Astrocyte of the cerebellum (primary cell): ENCODE data around the gene PLXNA2.

Source experiments
- DNase-seq: peaks from one replicate; pipeline ENCODE4 v3.0.0-alpha.2; 2011; ENCODE audit warnings: low read depth
- H3K4me3 ChIP-seq: 2 replicates; pipeline ENCODE4 v1.5.1; 2011; ENCODE audit warnings: mild to moderate bottlenecking, low read depth, low read length, moderate library complexity
- CTCF ChIP-seq: IDR thresholded peaks from 2 replicates; pipeline ENCODE4 v1.5.1; 2012; ENCODE audit warnings: low read length, low read depth, moderate library complexity, mild to moderate bottlenecking; ENCODE audit errors: missing control alignments
- in situ Hi-C: cut with HindIII; loops from 2 replicates; pipeline ENCODE4 v1.10.0; 2017; ENCODE audit warnings: low sequenced_read_pairs

Gene PLXNA2

GRCh38 chr1:208145167-208145566 lies 99.0 kb downstream of the PLXNA2 start:
- H3K4me3 ChIP-seq = no peak overlapping the region
- no peak for DNase-seq
- in situ Hi-C loops = no loop called here
- no peak for TF ChIP-seq CTCF

- in situ Hi-C loops = no loop called here
- TF ChIP-seq CTCF = no peak
- DNase-seq = no peak
Observed at GRCh38 chr1:208142590-208143382, 101.4 kb downstream of the PLXNA2 start.

DNA sequence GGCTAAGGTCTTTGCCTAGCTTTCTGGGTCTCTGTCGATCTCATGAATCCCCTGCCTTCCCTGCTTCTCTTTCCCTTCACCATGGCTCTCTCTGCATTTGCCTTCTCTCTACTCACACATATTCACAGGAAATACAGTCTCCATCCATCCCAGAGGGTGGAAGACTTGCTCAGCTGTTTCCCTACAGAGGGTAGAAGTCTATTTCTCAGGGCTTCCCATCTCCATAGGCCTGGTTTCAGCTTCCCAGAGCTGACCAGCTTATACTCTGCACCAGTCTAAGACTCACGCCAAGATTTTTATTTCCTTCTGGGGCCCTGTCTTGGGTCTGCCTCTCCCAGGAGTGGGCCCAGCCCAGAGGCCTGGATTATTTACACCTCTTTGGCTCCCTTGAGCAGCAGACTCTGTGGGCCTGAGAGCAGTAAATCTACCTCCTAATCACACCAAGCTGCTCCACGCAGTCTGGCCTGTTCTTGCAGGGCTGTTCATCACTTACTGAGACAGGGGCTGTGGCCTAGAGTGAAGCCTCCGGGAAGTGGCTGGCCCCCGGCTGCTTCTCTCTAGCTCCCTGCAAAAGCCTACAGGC lies 102.5 kb downstream of the PLXNA2 start:
- H3K4me3 ChIP-seq = no peak overlapping the region
- DNase-seq = no peak
- TF ChIP-seq CTCF = no peak
- in situ Hi-C loops = no loop called here

More at GRCh38 chr1:208142590-208143382, 101.4 kb downstream of the PLXNA2 start:
- H3K4me3 ChIP-seq = no peak overlapping the region

- no peak for TF ChIP-seq CTCF
- in situ Hi-C loops = no loop called here
- no peak for DNase-seq
Observed at GRCh38 chr1:208139434-208140045, 104.6 kb downstream of the PLXNA2 start.

DNA sequence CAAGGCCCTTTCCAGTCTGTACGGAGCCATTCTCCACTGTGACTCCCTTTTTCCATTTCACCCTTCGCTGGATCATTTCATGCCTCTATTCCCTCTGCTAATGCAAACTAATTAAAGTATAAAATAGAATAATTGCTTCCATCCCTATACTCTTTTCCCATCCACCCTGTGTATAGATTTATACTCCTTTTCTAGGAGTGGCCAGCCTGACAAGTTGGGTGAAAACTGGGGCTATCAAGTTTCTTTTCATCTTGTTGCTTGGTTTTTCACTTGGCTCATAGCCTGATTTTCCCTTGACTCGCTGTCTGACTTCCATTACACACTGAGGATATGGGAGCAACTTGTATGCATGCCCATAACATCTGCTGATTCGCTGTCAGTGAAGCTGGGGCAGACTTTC lies 107.0 kb downstream of the PLXNA2 start:
- in situ Hi-C loops = no loop called here
- no peak overlapping the region for H3K4me3 ChIP-seq
- peak; percentile 49 for DNase-seq
- no peak for TF ChIP-seq CTCF

More at GRCh38 chr1:208139434-208140045, 104.6 kb downstream of the PLXNA2 start:
- no peak overlapping the region for H3K4me3 ChIP-seq

DNA sequence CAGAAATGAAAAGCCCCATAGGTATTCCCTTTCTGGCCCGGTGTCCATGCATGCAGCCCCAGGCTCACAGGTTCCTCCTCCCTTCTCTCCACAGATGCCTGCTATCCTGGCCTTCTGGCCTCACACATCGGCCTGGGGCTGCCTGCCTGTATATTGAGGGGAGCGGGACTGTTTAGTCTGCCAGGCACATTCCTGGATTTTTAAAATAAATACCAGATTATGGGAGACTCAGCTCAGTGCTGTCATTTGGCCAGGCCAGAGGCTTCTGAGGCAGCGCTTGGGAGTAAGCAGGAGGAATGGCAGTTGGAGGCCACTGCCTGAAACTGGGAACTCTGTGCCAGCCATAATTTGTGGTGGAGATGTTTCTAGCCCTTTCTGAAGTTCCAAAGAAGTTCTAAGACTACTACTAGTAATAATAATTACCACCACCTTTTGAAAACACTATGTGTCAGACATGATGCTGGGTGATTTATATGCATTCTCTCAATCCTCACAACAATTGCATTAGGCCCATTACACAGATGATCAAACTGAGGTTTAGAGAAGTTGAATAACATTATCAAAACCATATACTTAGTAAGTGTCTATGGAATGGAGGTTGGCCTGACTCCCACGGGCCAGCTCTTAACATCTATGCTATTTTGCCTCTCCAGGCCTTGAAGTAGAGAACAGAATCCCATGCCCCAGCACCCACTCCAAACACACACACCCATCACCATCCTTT lies 107.6 kb downstream of the PLXNA2 start:
- no peak overlapping the region for H3K4me3 ChIP-seq
- no peak for TF ChIP-seq CTCF
- no peak for DNase-seq
- in situ Hi-C loops = no loop called here
